PC-3 (cell line): Measurements from ENCODE around the gene CCDC78. TPM values are rescaled to one million over a fixed set of nuclear protein-coding genes. Genes with fewer than 3 reads are reported as not detected.

Experiments used
- ATAC-seq: fragments of 200-7000 bp; cut with Tn5 transposase; 2 replicates; pipeline ENCODE4 v1.9.1; 2020; ENCODE audit warnings: mild to moderate bottlenecking, moderate library complexity
- BruUV-seq: library from RNA; stranded (reverse); fragments of 400-500 nt; replicated peaks from 2 replicates; lab custom pipeline; 2021; lab: Mats Ljungman, UMichigan
- CTCF ChIA-PET: fragments of 300-600 bp; sonication (Branson Sonifier 250); formaldehyde crosslinking; loops from one replicate; lab custom pipeline; 2022; ENCODE audit warnings: antibody characterized with exemption; lab: Charles Lee
- POLR2A ChIA-PET: fragments of 300-600 bp; sonication (Branson Sonifier 250); formaldehyde crosslinking; loops from one replicate; lab custom pipeline; 2022; ENCODE audit warnings: antibody characterized with exemption; ENCODE audit not compliant: unreplicated experiment; lab: Charles Lee
- DNase-seq: peaks from one replicate; pipeline ENCODE4 v3.0.0-alpha.2; 2015
- H2AFZ ChIP-seq: fragments of 300-600 bp; sonication (generic); 2 replicates; pipeline ENCODE4 v1.6.0; 2016; ENCODE audit warnings: antibody characterized with exemption, low read length
- H3F3A ChIP-seq: fragments of 300-600 bp; sonication (generic); one replicate; pipeline ENCODE4 v1.6.0; 2017; ENCODE audit warnings: antibody characterized with exemption, low read length, control low read depth, mild to moderate bottlenecking; ENCODE audit not compliant: unreplicated experiment
- H3K27ac ChIP-seq: fragments of 300-600 bp; sonication (generic); 2 replicates; pipeline ENCODE4 v1.5.1; 2016; ENCODE audit warnings: mild to moderate bottlenecking, low read length
- H3K27me3 ChIP-seq: fragments of 300-600 bp; sonication (generic); 2 replicates; pipeline ENCODE4 v1.6.1; 2016; ENCODE audit warnings: low read length, mixed read lengths
- H3K36me3 ChIP-seq: fragments of 300-600 bp; sonication (generic); 2 replicates; pipeline ENCODE4 v1.6.1; 2016; ENCODE audit warnings: low read depth, mixed run types, low read length, mixed read lengths
- H3K4me1 ChIP-seq: fragments of 300-600 bp; sonication (generic); 2 replicates; pipeline ENCODE4 v1.5.1; 2016; ENCODE audit warnings: low read length; ENCODE audit not compliant: insufficient read depth
- H3K4me2 ChIP-seq: fragments of 300-600 bp; sonication (generic); 2 replicates; pipeline ENCODE4 v1.6.0; 2016; ENCODE audit warnings: low read length
- H3K4me3 ChIP-seq: fragments of 300-600 bp; sonication (generic); 2 replicates; pipeline ENCODE4 v1.5.1; 2016; ENCODE audit warnings: mild to moderate bottlenecking, low read length, mixed read lengths
- H3K79me2 ChIP-seq: fragments of 300-600 bp; sonication (generic); 2 replicates; pipeline ENCODE4 v1.6.1; 2017; ENCODE audit warnings: low read length, mixed read lengths
- H3K9ac ChIP-seq: fragments of 300-600 bp; sonication (generic); 2 replicates; pipeline ENCODE4 v1.6.0; 2016; ENCODE audit warnings: mild to moderate bottlenecking, low read length
- H3K9me2 ChIP-seq: fragments of 300-600 bp; sonication (generic); replicated peaks from 2 replicates; pipeline ENCODE4 v1.6.1; 2016; ENCODE audit warnings: mixed run types, low read length, mixed read lengths
- H3K9me3 ChIP-seq: fragments of 300-600 bp; sonication (generic); 2 replicates; pipeline ENCODE4 v1.6.1; 2016; ENCODE audit warnings: low read length, mixed read lengths
- H4K20me1 ChIP-seq: fragments of 300-600 bp; sonication (generic); 2 replicates; pipeline ENCODE4 v1.6.1; 2016; ENCODE audit warnings: low read length, mixed read lengths
- CTCF ChIP-seq: fragments of 300-600 bp; sonication (generic); conservative IDR thresholded peaks from 2 replicates; pipeline ENCODE4 v1.5.1; 2017; ENCODE audit warnings: antibody characterized with exemption, low read depth, mild to moderate bottlenecking, low read length
- EZH2 ChIP-seq: fragments of 300-600 bp; sonication (generic); IDR thresholded peaks from one replicate; pipeline ENCODE4 v1.6.1; 2017; ENCODE audit warnings: antibody characterized with exemption, mild to moderate bottlenecking, low read length; ENCODE audit not compliant: unreplicated experiment
- EZH2phosphoT487 ChIP-seq: fragments of 300-600 bp; sonication (generic); IDR thresholded peaks from 2 replicates; pipeline ENCODE4 v1.6.1; 2018; ENCODE audit warnings: mild to moderate bottlenecking, antibody characterized with exemption, low read length, borderline replicate concordance
- intact Hi-C: fragments of 100-400 bp; cut with micrococcal nuclease; formaldehyde crosslinking; loops from 2 replicates; pipeline ENCODE4 v1.9.0; 2023
- total RNA-seq: library from RNA; depleted of rRNA; stranded (reverse); fragments of >200 nt; gene quantifications from 2 replicates; pipeline ENCODE4 v1.2.3, GENCODE V29; 2014

Gene CCDC78
- total RNA-seq, 1 experiment from 2014 or later: 3.3 TPM

GRCh38 chr16:774086-775001 lies 48.1 kb upstream of the CCDC78 start:
- H3K9ac ChIP-seq: no peak overlapping the region
- no peaks in the 10 kb centered on the region for H3K4me1 ChIP-seq
- H3K27ac ChIP-seq: no peak overlapping the region
- no TSS peak for BruUV-seq
- no peaks in the 10 kb centered on the region for H3K36me3 ChIP-seq
- ATAC-seq: no peak
- TF ChIP-seq EZH2phosphoT487 (no peak), EZH2 (no peak), CTCF (no peak)
- POLR2A ChIA-PET: no interaction called here
- H3K4me3 ChIP-seq: no peak overlapping the region
- intact Hi-C loops: no loop called here
- H2AFZ ChIP-seq: no peak overlapping the region
- no peaks in the 10 kb centered on the region for H3K9me3 ChIP-seq
- H3F3A ChIP-seq: no peaks in the 10 kb centered on the region
- H3K4me2 ChIP-seq: no peak overlapping the region
- no peak for DNase-seq
- no peaks in the 10 kb centered on the region for H4K20me1 ChIP-seq
- CTCF ChIA-PET: no interaction called here
- H3K9me2 ChIP-seq: no peaks in the 10 kb centered on the region
- H3K79me2 ChIP-seq: no peaks in the 10 kb centered on the region
- no peaks in the 10 kb centered on the region for H3K27me3 ChIP-seq

- Histone ChIP-seq H3K4me1 (no peaks in the 10 kb centered on the region), H3K36me3 (no peaks in the 10 kb centered on the region), H3K79me2 (no peaks in the 10 kb centered on the region), H3K27me3 (no peaks in the 10 kb centered on the region), H3K27ac (no peak overlapping the region), H3F3A (no peaks in the 10 kb centered on the region), H3K4me3 (no peak overlapping the region), H3K9me3 (no peaks in the 10 kb centered on the region), H3K4me2 (no peak overlapping the region), H4K20me1 (no peaks in the 10 kb centered on the region), H3K9ac (no peak overlapping the region), H3K9me2 (no peaks in the 10 kb centered on the region), H2AFZ (no peak overlapping the region)
- DNase-seq: no peak
- ChIA-PET CTCF (no interaction called here), POLR2A (no interaction called here)
- intact Hi-C loops: no loop called here
- no TSS peak for BruUV-seq
- TF ChIP-seq EZH2phosphoT487 (no peak), EZH2 (no peak), CTCF (no peak)
- ATAC-seq: no peak
These were observed 46.7 kb upstream of the CCDC78 start for GRCh38 chr16:772959-773358.

GRCh38 chr16:770411-770810 lies 44.2 kb upstream of the CCDC78 start:
- no peaks in the 10 kb centered on the region for H3K27me3 ChIP-seq
- ATAC-seq: no peak

More at GRCh38 chr16:770411-770810, 44.2 kb upstream of the CCDC78 start:
- Histone ChIP-seq H3F3A (no peaks in the 10 kb centered on the region), H3K4me3 (no peak overlapping the region), H4K20me1 (no peaks in the 10 kb centered on the region), H3K36me3 (no peaks in the 10 kb centered on the region), H3K27ac (no peak overlapping the region), H3K9ac (no peak overlapping the region), H3K9me2 (no peaks in the 10 kb centered on the region), H3K4me2 (no peak overlapping the region), H3K79me2 (no peaks in the 10 kb centered on the region), H2AFZ (no peak overlapping the region), H3K9me3 (no peaks in the 10 kb centered on the region), H3K4me1 (no peaks in the 10 kb centered on the region)
- CTCF ChIA-PET: no interaction called here
- TF ChIP-seq EZH2phosphoT487 (no peak), EZH2 (no peak), CTCF (no peak)
- POLR2A ChIA-PET: no interaction called here
- DNase-seq: no peak
- intact Hi-C loops: no loop called here
- BruUV-seq: no TSS peak
